ENCODE results near the gene RNF145. TPM values are rescaled to one million over a fixed set of nuclear protein-coding genes. Genes with fewer than 3 reads are reported as not detected.

Gene RNF145
- total RNA-seq, 1 experiment from 2014 or later: 122 TPM

DNA sequence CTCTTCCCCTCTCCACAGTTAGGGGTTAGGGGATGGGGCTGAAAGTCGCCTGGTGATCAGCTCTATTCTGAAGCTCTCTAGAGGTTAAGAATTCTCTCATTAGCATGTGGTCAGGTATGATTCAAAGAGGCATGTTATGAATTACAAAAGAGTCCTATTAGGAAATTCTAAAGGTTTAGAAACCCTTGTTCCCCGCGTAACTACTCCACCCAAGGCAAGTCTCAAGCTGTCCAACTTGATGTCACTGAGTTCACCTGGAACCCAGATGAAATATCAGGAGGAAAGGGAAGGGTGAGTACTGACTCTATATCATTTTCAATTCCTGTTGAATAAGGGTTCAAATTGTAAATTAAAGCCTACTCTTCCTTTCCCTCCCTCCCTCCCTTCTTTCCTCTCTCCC, 18.1 kb upstream of the RNF145 start:
- intact Hi-C loops (cut with micrococcal nuclease): loop anchor here (1.0 to 5.0 kb wide), 2 partner anchors 17 to 35 kb away; partner anchors contain the start of gene UBLCP1
- TF ChIP-seq, protein P1, sequence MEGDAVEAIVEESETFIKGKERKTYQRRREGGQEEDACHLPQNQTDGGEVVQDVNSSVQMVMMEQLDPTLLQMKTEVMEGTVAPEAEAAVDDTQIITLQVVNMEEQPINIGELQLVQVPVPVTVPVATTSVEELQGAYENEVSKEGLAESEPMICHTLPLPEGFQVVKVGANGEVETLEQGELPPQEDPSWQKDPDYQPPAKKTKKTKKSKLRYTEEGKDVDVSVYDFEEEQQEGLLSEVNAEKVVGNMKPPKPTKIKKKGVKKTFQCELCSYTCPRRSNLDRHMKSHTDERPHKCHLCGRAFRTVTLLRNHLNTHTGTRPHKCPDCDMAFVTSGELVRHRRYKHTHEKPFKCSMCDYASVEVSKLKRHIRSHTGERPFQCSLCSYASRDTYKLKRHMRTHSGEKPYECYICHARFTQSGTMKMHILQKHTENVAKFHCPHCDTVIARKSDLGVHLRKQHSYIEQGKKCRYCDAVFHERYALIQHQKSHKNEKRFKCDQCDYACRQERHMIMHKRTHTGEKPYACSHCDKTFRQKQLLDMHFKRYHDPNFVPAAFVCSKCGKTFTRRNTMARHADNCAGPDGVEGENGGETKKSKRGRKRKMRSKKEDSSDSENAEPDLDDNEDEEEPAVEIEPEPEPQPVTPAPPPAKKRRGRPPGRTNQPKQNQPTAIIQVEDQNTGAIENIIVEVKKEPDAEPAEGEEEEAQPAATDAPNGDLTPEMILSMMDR (IDR thresholded peaks at IDR 0.05; ENCODE audit: unreplicated experiment): no peak
- POLR2A ChIA-PET: interaction anchor here (0.7 to 13.8 kb wide), 25 partner anchors 10 to 89 kb away, joined by 3 to 354 read pairs (median 5); partner anchors contain the start of genes RNF145 and UBLCP1
- no peaks in the 10 kb centered on the region for H3K27me3 Mint-ChIP-seq (ENCODE audit: insufficient read depth, unreplicated experiment)
- H3K27ac Mint-ChIP-seq (ENCODE audit: low read depth, unreplicated experiment): peak overlapping the region; percentile 99
- H3K4me3 Mint-ChIP-seq (ENCODE audit: unreplicated experiment): peak overlapping the region; percentile 67
- BruUV-seq (replicated peaks): no TSS peak
- H3K4me1 Mint-ChIP-seq (ENCODE audit: insufficient read depth, unreplicated experiment): peaks cover 59% of the 10 kb centered on the region
- H3K9me3 Mint-ChIP-seq (ENCODE audit: unreplicated experiment): no peaks in the 10 kb centered on the region
- DNase-seq (ENCODE audit: unreplicated experiment): peak; percentile 96
- H3K36me3 Mint-ChIP-seq (ENCODE audit: insufficient read depth, unreplicated experiment): peaks cover 23% of the 10 kb centered on the region
- CTCF ChIA-PET: interaction anchor here (1.2 to 2.1 kb wide), 3 partner anchors 11 to 1373 kb away, joined by 5 to 8 read pairs (median 7); no protein-coding TSS in a partner anchor

DNA sequence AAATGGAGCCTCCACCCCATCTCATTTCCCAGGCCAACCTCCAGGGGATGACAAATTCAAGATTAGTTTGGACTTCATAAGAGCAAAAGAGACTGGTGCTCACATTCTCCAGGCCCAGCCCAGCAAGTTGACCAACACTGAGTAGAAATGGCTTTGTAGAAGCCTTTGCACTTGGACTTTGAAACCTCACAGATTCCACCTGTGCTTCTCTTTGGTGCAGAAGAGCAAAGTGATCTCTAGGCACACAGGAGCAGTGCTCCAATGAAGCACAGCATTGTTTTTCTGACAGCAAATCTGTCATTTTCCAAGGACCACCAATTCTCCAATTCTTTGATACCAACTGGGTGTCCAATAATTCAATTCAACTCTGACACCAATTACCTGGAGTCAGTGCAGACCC, 17.1 kb upstream of the RNF145 start:
- Mint-ChIP-seq H3K36me3 (ENCODE audit: insufficient read depth, unreplicated experiment) (peaks cover 17% of the 10 kb centered on the region), H3K27me3 (ENCODE audit: insufficient read depth, unreplicated experiment) (no peaks in the 10 kb centered on the region), H3K4me3 (ENCODE audit: unreplicated experiment) (peak overlapping the region; percentile 67), H3K27ac (ENCODE audit: low read depth, unreplicated experiment) (peak overlapping the region; percentile 99), H3K9me3 (ENCODE audit: unreplicated experiment) (no peaks in the 10 kb centered on the region), H3K4me1 (ENCODE audit: insufficient read depth, unreplicated experiment) (peaks cover 54% of the 10 kb centered on the region)
- no TSS peak for BruUV-seq (replicated peaks)
- CTCF ChIA-PET: interaction anchor here (0.6 to 1.7 kb wide), 3 partner anchors 11 to 965 kb away, joined by 3 to 18 read pairs (median 3); no protein-coding TSS in a partner anchor
- intact Hi-C loops (cut with micrococcal nuclease): loop anchor here (5.0 kb wide), 1 partner anchor 36 kb away; the partner anchor contains the start of gene UBLCP1
- DNase-seq (ENCODE audit: unreplicated experiment): no peak
- POLR2A ChIA-PET: interaction anchor here (1.6 to 13.8 kb wide), 7 partner anchors 10 to 41 kb away, joined by 7 to 354 read pairs (median 50); partner anchors contain the start of gene RNF145
- TF ChIP-seq, protein P1 (IDR thresholded peaks at IDR 0.05; ENCODE audit: unreplicated experiment): no peak

DNA sequence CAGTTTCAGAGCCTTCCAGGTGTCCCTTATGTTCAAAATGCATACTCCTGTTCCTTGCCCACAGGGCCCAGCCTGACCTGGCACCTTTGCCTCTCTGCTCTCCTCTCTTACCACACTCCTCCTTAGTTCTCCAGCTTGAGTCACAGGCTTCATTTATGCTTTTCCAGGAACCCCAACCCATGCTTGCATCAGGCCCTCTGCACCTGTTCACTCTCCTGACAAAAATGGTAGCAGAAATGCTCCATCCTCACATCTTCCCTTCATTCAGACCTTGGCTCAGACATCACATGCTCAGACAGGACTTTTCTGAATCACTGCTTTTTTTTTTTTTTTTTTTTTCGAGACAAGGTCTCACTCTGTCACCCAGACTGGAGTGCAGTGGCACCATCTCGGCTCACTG, 15.1 kb upstream of the RNF145 start:
- peak; percentile 64 for DNase-seq (ENCODE audit: unreplicated experiment)
- peaks cover 51% of the 10 kb centered on the region for H3K4me1 Mint-ChIP-seq (ENCODE audit: insufficient read depth, unreplicated experiment)
- TF ChIP-seq, protein P1 (IDR thresholded peaks at IDR 0.05; ENCODE audit: unreplicated experiment): no peak
- intact Hi-C loops (cut with micrococcal nuclease): no loop called here
- peak overlapping the region; percentile 66 for H3K27ac Mint-ChIP-seq (ENCODE audit: low read depth, unreplicated experiment)
- no peaks in the 10 kb centered on the region for H3K9me3 Mint-ChIP-seq (ENCODE audit: unreplicated experiment)
- H3K36me3 Mint-ChIP-seq (ENCODE audit: insufficient read depth, unreplicated experiment): peaks cover 7% of the 10 kb centered on the region
- no TSS peak for BruUV-seq (replicated peaks)
- H3K27me3 Mint-ChIP-seq (ENCODE audit: insufficient read depth, unreplicated experiment): no peaks in the 10 kb centered on the region
- ChIA-PET POLR2A (interaction anchor here (0.7 to 13.8 kb wide), 5 partner anchors 11 to 68 kb away, joined by 3 to 354 read pairs (median 15); partner anchors contain the start of genes RNF145 and UBLCP1), CTCF (interaction anchor here (0.6 to 2.1 kb wide), 5 partner anchors 10 to 825 kb away, joined by 3 to 8 read pairs (median 4); no protein-coding TSS in a partner anchor)
- H3K4me3 Mint-ChIP-seq (ENCODE audit: unreplicated experiment): no peak overlapping the region

DNA sequence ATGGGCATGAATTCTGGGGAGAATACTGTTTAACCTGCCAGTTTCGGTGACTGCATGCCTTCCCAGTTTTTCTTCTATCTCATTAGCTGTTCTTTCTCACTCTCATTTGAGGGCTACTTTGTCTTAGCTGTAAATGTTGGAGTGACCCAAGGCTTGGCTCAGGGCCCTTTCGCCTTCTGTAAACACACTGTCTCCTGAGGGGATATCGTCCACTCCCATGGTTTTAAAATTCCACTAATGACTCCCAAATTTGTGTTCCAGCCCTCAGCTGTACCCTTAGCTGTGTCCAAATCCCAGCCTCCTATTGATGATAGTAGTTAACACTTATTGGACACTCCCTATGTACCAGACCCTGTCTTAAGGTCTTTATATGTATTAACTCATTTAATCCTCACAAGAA, 14.1 kb upstream of the RNF145 start:
- H3K27me3 Mint-ChIP-seq (ENCODE audit: insufficient read depth, unreplicated experiment): no peaks in the 10 kb centered on the region
- TF ChIP-seq, protein P1 (IDR thresholded peaks at IDR 0.05; ENCODE audit: unreplicated experiment): no peak
- intact Hi-C loops (cut with micrococcal nuclease): no loop called here
- H3K27ac Mint-ChIP-seq (ENCODE audit: low read depth, unreplicated experiment): peak overlapping the region; percentile 66
- no TSS peak for BruUV-seq (replicated peaks)
- no peak for DNase-seq (ENCODE audit: unreplicated experiment)
- peaks cover 7% of the 10 kb centered on the region for H3K36me3 Mint-ChIP-seq (ENCODE audit: insufficient read depth, unreplicated experiment)
- ChIA-PET CTCF (interaction anchor here (0.6 to 2.1 kb wide), 3 partner anchors 9 to 33 kb away, joined by 4 to 8 read pairs (median 4); no protein-coding TSS in a partner anchor), POLR2A (interaction anchor here (1.0 to 13.8 kb wide), 5 partner anchors 10 to 67 kb away, joined by 3 to 354 read pairs (median 15); partner anchors contain the start of genes RNF145 and UBLCP1)
- H3K4me1 Mint-ChIP-seq (ENCODE audit: insufficient read depth, unreplicated experiment): peaks cover 50% of the 10 kb centered on the region
- no peaks in the 10 kb centered on the region for H3K9me3 Mint-ChIP-seq (ENCODE audit: unreplicated experiment)
- no peak overlapping the region for H3K4me3 Mint-ChIP-seq (ENCODE audit: unreplicated experiment)
